Brain microvascular endothelial cell (primary cell): ENCODE data around the gene APOBEC2.

Source experiments
- DNase-seq: peaks from one replicate; pipeline ENCODE4 v3.0.0-alpha.2; 2020
- H3K27ac ChIP-seq: fragments of 250-450 bp; sonication (Bioruptor Pico); 2 replicates; pipeline ENCODE4 v1.5.1; 2020; ENCODE audit warnings: mild to moderate bottlenecking, moderate library complexity
- H3K27me3 ChIP-seq: fragments of 250-450 bp; sonication (Bioruptor Pico); replicated peaks from 2 replicates; pipeline ENCODE4 v1.5.1; 2020; ENCODE audit warnings: mild to moderate bottlenecking
- H3K36me3 ChIP-seq: fragments of 250-450 bp; sonication (Bioruptor Pico); replicated peaks from 2 replicates; pipeline ENCODE4 v1.5.1; 2020; ENCODE audit warnings: mild to moderate bottlenecking
- H3K4me3 ChIP-seq: 2 replicates; pipeline ENCODE4 v1.5.1; 2011; ENCODE audit warnings: low read depth, mild to moderate bottlenecking, control low read depth, low read length, moderate library complexity
- in situ Hi-C: cut with HindIII; loops from 2 replicates; pipeline ENCODE4 v1.10.0; 2017; ENCODE audit warnings: low sequenced_read_pairs, low pct_ligation_motif_present
- TF ChIP-seq, protein P1 (sequence below): IDR thresholded peaks from 2 replicates; pipeline ENCODE4 v1.5.1; 2011; ENCODE audit warnings: low read depth, mild to moderate bottlenecking, moderate library complexity, low read length, control low read depth, inconsistent platforms; ENCODE audit errors: missing control alignments

APOBEC2 gene

DNA sequence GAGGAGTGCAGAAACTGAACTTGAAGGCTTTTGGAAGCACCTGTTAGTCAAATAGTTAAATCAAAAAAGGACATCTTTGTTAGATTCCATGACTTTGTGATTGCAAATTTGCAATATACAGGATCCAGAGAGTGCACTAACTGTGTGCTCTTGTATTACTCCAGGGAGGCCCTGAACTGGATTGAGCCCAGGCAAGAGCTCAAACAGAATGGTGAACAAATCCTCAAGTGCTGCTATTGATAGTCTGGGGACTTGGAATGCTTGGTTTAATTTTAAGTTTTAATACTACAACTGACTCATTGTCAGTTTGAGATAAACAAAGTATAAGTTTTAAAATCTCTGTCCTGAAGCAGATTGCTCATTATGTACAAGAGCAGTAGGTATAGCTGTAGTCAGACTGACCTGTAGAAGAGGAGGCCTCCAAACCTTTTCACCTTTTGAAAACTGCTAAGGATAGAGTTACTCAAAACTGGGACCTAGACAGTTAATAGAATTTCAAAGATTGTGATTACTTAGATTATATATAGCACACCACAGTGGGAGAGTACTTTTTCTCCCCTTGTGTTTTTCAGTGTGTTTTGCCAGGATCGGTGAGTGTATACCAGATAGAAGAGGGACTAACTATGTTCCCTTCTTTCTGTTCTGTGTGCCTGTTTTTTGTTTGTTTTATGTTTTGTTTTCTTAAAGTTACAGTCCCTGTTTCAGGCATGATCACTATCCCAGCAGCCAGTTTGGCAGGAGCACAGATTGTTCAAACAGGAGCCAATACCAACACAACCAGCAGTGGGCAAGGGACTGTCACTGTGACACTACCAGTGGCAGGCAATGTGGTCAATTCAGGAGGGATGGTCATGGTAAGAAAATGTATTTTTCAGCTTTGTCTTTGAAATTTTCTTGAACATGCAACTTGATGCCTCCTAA, 38.1 kb downstream of the APOBEC2 start:
- Histone ChIP-seq H3K27me3 (no peaks in the 10 kb centered on the region), H3K4me3 (no peak overlapping the region), H3K27ac (no peak overlapping the region), H3K36me3 (peaks cover 54% of the 10 kb centered on the region)
- TF ChIP-seq, protein P1, sequence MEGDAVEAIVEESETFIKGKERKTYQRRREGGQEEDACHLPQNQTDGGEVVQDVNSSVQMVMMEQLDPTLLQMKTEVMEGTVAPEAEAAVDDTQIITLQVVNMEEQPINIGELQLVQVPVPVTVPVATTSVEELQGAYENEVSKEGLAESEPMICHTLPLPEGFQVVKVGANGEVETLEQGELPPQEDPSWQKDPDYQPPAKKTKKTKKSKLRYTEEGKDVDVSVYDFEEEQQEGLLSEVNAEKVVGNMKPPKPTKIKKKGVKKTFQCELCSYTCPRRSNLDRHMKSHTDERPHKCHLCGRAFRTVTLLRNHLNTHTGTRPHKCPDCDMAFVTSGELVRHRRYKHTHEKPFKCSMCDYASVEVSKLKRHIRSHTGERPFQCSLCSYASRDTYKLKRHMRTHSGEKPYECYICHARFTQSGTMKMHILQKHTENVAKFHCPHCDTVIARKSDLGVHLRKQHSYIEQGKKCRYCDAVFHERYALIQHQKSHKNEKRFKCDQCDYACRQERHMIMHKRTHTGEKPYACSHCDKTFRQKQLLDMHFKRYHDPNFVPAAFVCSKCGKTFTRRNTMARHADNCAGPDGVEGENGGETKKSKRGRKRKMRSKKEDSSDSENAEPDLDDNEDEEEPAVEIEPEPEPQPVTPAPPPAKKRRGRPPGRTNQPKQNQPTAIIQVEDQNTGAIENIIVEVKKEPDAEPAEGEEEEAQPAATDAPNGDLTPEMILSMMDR, result no peak
- DNase-seq, result no peak
- in situ Hi-C loops, result no loop called here

DNA sequence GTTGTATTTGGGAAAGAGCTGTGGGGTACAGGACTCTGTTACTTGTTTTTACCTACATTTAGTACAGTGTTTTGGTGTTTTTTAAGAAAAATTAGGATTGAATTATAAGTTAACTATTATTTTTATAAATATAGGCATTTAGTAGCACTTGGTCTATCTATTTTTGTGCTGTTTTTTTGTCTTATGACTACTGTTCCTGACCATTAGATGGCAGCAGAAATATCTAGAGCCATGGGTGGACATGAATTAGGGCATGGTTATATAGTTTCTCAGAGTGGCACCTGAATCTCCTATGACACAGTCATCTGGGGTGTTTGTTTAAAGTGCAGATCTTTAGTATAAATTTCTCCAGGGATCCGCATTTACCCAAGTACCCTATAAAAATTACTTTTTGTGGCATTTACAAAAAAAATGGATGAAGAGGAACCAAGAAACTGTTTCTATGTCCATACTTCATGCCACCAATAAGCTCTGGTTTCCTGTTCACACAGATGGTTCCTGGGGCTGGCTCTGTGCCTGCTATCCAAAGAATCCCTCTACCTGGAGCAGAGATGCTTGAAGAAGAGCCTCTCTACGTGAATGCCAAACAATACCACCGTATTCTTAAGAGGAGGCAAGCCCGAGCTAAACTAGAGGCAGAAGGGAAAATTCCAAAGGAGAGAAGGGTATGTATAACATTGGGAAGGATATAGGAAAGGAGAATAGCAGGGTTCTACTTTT, 39.6 kb downstream of the APOBEC2 start:
- Histone ChIP-seq H3K36me3 (peaks cover 68% of the 10 kb centered on the region), H3K27me3 (no peaks in the 10 kb centered on the region), H3K27ac (no peak overlapping the region), H3K4me3 (no peak overlapping the region)
- TF ChIP-seq, protein P1, result peak; percentile 51
- in situ Hi-C loops, result no loop called here
- peak; percentile 11 for DNase-seq

DNA sequence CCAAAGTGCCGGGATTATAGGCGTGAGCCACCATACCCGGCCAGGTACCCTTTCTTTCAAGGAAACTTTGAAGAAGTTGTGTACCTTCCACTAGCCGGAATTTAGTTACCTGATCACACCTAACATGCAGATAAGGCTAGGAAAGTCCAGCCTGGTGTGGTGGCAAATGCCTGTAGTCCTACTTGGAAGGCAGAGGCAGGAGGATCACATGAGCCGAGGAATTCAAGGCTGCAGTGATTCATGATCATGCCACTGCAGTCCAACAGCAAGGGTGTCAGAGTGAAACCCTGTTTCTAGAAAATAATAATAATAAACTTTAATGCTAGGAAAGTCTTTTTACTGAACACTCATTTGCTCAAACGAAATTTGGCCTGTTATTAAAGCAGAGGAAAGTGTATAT, 40.7 kb downstream of the APOBEC2 start:
- Histone ChIP-seq H3K27ac (no peak overlapping the region), H3K36me3 (peaks cover 75% of the 10 kb centered on the region), H3K27me3 (no peaks in the 10 kb centered on the region), H3K4me3 (no peak overlapping the region)
- TF ChIP-seq, protein P1, result no peak
- DNase-seq, result peak; percentile 29
- in situ Hi-C loops, result no loop called here

- Histone ChIP-seq H3K27ac (peak overlapping the region; percentile 50), H3K36me3 (peaks cover 58% of the 10 kb centered on the region), H3K4me3 (no peak overlapping the region), H3K27me3 (no peaks in the 10 kb centered on the region)
- TF ChIP-seq, protein P1, result peak; percentile 41
- peak; percentile 64 for DNase-seq
- in situ Hi-C loops, result no loop called here
Observed at GRCh38 chr6:41097467-41098090, 44.6 kb downstream of the APOBEC2 start.

DNA sequence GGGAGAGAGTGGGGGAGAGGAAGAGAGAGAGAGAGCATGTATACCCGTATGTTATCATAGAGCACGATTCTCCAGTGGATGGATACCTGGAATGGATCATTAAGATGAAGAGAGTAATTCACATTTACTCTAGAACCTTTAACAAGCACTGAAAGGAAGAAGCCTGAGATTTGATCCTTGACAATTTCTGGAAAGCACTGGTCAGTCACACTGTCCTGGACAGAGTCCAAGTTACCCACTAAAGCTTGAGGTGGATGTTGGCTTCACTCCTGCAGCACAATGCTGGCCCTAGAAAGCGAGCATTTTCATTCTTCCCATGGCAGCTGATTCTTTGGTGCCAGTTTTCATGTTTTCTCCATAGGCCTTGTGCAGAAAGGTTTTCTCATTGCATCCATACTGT, 45.4 kb downstream of the APOBEC2 start:
- Histone ChIP-seq H3K4me3 (no peak overlapping the region), H3K27ac (peak overlapping the region; percentile 9), H3K36me3 (peaks cover 50% of the 10 kb centered on the region), H3K27me3 (no peaks in the 10 kb centered on the region)
- in situ Hi-C loops, result no loop called here
- DNase-seq, result peak; percentile 3
- TF ChIP-seq, protein P1, result no peak
